GM18909 (cell line): ENCODE results near the gene PRTN3.

Experiments
- ATAC-seq: cut with Tn5 transposase; IDR thresholded peaks from one replicate; pipeline ENCODE4 v1.9.1; 2021; ENCODE audit warnings: mild to moderate bottlenecking; ENCODE audit not compliant: unreplicated experiment, poor library complexity

Gene PRTN3

DNA sequence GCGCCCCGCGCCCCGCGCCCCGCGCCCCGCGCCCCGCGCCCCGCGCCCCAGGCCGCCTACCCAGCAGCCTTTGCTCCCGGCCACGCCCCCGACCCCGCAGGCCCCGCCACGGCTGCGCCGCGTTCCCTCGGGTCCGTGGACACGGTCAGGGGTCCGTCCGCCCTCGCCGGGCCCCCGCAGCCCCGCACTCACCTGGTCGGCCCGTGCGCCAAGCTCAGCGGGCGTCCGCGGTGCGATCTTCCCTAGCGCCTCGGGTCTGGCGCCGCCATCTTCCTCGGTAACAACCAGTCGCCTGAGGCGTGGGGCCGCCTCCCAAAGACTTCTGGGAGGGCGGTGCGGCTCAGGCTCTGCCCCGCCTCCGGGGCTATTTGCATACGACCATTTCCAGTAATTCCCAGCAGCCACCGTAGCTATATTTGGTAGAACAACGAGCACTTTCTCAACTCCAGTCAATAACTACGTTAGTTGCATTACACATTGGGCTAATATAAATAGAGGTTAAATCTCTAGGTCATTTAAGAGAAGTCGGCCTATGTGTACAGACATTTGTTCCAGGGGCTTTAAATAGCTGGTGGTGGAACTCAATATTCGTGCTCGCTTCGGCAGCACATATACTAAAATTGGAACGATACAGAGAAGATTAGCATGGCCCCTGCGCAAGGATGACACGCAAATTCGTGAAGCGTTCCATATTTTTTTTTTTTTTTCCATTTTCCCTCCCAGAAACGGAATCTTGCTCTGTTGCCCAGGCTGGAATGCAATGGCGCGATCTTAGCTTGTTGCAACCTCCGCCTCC, 52.3 kb downstream of the PRTN3 start, which contains the start of the genes MED16 and RNU6-9:
Gene MED16 (minus strand): TSS at position 294 of the 796 bp plus-strand sequence. CDS start 2,056 bp downstream, outside the sequence.
Gene RNU6-9 (plus strand): TSS at position 591 of the 796 bp plus-strand sequence.
- peak; percentile 84 for ATAC-seq

GRCh38 chr19:896434-896833, 55.6 kb downstream of the PRTN3 start:
- no peak for ATAC-seq

DNA sequence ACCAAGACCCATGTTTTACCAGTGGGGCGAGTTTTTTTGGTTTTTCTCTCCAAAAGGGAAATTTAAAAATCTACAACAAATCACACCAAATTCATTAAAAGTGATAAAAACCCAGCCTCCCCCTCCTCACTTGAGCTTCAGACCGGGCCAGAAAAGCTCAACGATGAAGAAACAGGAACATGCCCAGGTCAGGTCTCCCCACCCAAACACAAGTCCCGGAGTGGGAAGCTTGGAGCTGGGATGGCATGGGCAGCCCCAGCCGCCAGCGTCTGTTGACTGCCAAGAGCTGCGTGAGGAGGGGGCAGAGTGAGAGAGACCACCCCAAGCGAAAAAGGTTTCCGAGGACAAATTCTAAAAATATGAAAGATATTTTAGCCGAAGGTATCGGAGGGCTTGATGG, 56.2 kb downstream of the PRTN3 start:
- ATAC-seq = no peak

DNA sequence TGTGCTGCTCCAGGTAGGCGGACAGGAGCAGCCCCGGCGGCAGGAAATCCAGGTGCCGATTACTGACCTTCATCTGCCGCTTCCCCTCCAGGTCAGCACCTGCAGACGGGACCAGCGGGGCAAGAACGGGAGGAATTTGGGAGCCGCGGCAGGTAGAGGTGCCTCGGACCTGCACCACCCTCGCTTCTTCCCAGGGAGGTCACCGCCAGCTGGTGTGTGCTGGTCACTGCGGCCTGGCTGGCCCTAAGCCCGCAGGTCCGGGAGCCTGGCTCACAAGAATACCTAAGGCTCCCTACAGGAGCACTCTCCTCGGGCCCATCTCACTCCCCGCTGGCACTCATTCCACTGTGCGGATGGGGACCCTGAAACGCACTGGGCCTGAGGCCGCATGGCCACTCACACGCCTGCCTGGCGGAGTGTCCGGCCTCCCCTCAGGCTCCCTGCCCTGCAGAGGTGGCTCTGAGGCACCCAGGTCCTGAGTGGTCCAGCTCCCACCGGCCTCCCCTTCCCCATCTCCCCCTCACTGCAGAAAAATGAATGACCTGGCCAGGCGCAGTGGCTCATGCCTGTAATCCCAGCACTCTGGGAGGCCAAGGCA, 56.7 kb downstream of the PRTN3 start:
- no peak for ATAC-seq
